GM23338 (cell line): ENCODE data around the gene GLB1L3. TPM values are rescaled to one million over a fixed set of nuclear protein-coding genes. Genes with fewer than 3 reads are reported as not detected.

Experiments
- ATAC-seq: fragments of 200-7000 bp; cut with Tn5 transposase; 3 replicates; pipeline ENCODE4 v1.9.1; 2020
- DNase-seq: peaks from one replicate; pipeline ENCODE4 v3.0.0-alpha.2; 2015; ENCODE audit warnings: low spot score
- H2AFZ ChIP-seq: fragments of 200-600 bp; sonication (generic); 2 replicates; pipeline ENCODE4 v1.8.0; 2016; ENCODE audit warnings: antibody characterized with exemption, mild to moderate bottlenecking, moderate library complexity
- H3F3A ChIP-seq: fragments of 200-600 bp; sonication (generic); replicated peaks from 2 replicates; pipeline ENCODE4 v1.8.0; 2017; ENCODE audit warnings: antibody characterized with exemption, mixed run types, low read depth
- H3K27ac ChIP-seq: fragments of 200-600 bp; sonication (generic); 2 replicates; pipeline ENCODE4 v1.6.1; 2016; ENCODE audit warnings: low read depth
- H3K27me3 ChIP-seq: fragments of 200-600 bp; sonication (generic); 2 replicates; pipeline ENCODE4 v1.8.0; 2016; ENCODE audit warnings: mild to moderate bottlenecking, mixed run types, moderate library complexity; ENCODE audit not compliant: insufficient read depth
- H3K36me3 ChIP-seq: fragments of 200-600 bp; sonication (generic); 2 replicates; pipeline ENCODE4 v1.8.0; 2016; ENCODE audit warnings: mild to moderate bottlenecking; ENCODE audit not compliant: insufficient read depth
- H3K4me1 ChIP-seq: fragments of 200-600 bp; sonication (generic); 2 replicates; pipeline ENCODE4 v1.8.0; 2016; ENCODE audit warnings: mild to moderate bottlenecking, moderate library complexity; ENCODE audit not compliant: insufficient read depth
- H3K4me2 ChIP-seq: fragments of 200-600 bp; sonication (generic); 2 replicates; pipeline ENCODE4 v1.7.1; 2017; ENCODE audit warnings: mixed run types
- H3K4me3 ChIP-seq: fragments of 200-600 bp; sonication (generic); 2 replicates; pipeline ENCODE4 v1.6.1; 2016; ENCODE audit warnings: mixed run types
- H3K79me2 ChIP-seq: fragments of 200-600 bp; sonication (generic); replicated peaks from 2 replicates; pipeline ENCODE4 v1.8.0; 2017; ENCODE audit warnings: mild to moderate bottlenecking; ENCODE audit not compliant: insufficient read depth
- H3K9me2 ChIP-seq: fragments of 200-600 bp; sonication (generic); 2 replicates; pipeline ENCODE4 v1.8.0; 2017; ENCODE audit not compliant: insufficient read depth
- H4K20me1 ChIP-seq: fragments of 200-600 bp; sonication (generic); replicated peaks from 2 replicates; pipeline ENCODE4 v1.8.0; 2017; ENCODE audit warnings: mild to moderate bottlenecking; ENCODE audit not compliant: insufficient read depth
- H3K27ac Mint-ChIP-seq: 2 replicates; pipeline ENCODE4 v1.8.0; 2020; ENCODE audit warnings: inconsistent platforms, mild to moderate bottlenecking, moderate library complexity, mixed read lengths
- H3K27me3 Mint-ChIP-seq: 3 replicates; pipeline ENCODE4 v1.8.0; 2022; ENCODE audit warnings: low read depth, mild to moderate bottlenecking, moderate library complexity, mixed read lengths, inconsistent platforms; ENCODE audit not compliant: insufficient read depth, poor library complexity
- H3K36me3 Mint-ChIP-seq: 3 replicates; pipeline ENCODE4 v1.8.0; 2021; ENCODE audit warnings: low read depth, mild to moderate bottlenecking, inconsistent platforms, moderate library complexity, mixed read lengths
- H3K4me1 Mint-ChIP-seq: 3 replicates; pipeline ENCODE4 v1.8.0; 2020; ENCODE audit warnings: mild to moderate bottlenecking, inconsistent platforms, mixed read lengths
- H3K4me3 Mint-ChIP-seq: 3 replicates; pipeline ENCODE4 v1.8.0; 2021; ENCODE audit warnings: moderate library complexity, mild to moderate bottlenecking, inconsistent platforms, mixed read lengths
- H3K9me3 Mint-ChIP-seq: 3 replicates; pipeline ENCODE4 v1.8.0; 2020; ENCODE audit warnings: moderate library complexity, mild to moderate bottlenecking, inconsistent platforms, mixed read lengths
- CREB1 ChIP-seq: fragments of 250-450 bp; sonication (Bioruptor Pico); IDR thresholded peaks from 2 replicates; pipeline ENCODE4 v1.5.0; 2020; ENCODE audit warnings: low read depth, mild to moderate bottlenecking, moderate library complexity
- ETS1 ChIP-seq: IDR thresholded peaks from 2 replicates; pipeline ENCODE4 v1.6.1; 2016; ENCODE audit warnings: antibody characterized with exemption
- EZH2 ChIP-seq: fragments of 200-600 bp; sonication (generic); IDR thresholded peaks from one replicate; pipeline ENCODE4 v1.8.0; 2017; ENCODE audit warnings: antibody characterized with exemption, mild to moderate bottlenecking, low read depth; ENCODE audit not compliant: unreplicated experiment
- EZH2phosphoT487 ChIP-seq: fragments of 200-600 bp; sonication (generic); IDR thresholded peaks from one replicate; pipeline ENCODE4 v1.8.1; 2018; ENCODE audit warnings: antibody characterized with exemption; ENCODE audit not compliant: unreplicated experiment
- NANOG ChIP-seq: IDR thresholded peaks from 2 replicates; pipeline ENCODE4 v1.6.1; 2016; ENCODE audit warnings: antibody characterized with exemption, borderline replicate concordance
- polyA plus RNA-seq: library from polyadenylated mRNA; unstranded; fragments of >200 nt; fragmentation: Nextera tagmentation; extraction: Ambion mirVana; gene quantifications from 2 replicates; pipeline ENCODE4 v1.2.1, GENCODE V29; 2016
- total RNA-seq: library from RNA; depleted of rRNA; stranded (reverse); fragments of >200 nt; shearing (Covaris generic); gene quantifications from 2 replicates; pipeline ENCODE4 v1.2.3, GENCODE V29; 2014
- TF ChIP-seq, protein P1 (sequence below): fragments of 250-450 bp; sonication (Bioruptor Pico); IDR thresholded peaks from 2 replicates; pipeline ENCODE4 v1.5.0; 2020; ENCODE audit warnings: mild to moderate bottlenecking, moderate library complexity

GLB1L3 gene
- total and polyA plus RNA-seq, 2 experiments from 2014 or later, result 28.8 to 33.1 TPM

DNA sequence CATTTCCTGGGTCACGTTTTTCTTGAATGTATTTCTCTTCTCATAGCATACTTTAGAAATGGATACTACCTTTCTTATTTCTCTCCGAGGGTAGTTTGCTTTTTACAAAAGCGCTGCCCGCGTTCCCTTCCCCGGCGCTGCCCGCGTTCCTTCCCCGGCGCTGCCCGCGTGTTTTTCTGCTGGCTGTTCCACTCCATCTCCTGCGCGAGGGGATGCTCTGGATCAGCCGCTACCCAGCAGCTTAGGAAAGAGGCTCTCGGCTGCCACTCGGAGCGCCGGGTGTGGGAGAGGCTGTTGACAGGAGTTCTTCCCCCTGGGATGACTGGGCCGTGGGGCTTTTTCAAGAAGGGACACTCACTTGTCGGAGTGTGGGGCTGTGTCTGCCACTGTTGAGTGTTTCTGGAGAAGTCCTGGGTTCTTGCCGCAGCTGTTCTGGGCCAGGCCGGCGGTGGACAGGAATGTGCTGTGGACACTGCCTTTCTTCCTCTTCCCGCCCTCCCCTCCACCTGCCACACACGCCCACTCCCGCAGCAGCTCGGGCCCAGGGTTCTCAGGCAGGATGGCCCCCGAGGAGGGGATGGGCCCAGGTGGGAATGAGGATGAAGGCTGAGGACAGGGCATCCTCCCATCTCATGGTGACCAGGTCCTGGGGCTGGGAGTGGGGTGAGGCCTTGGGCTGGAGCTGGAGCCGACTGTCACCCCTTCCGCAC, 86.2 kb downstream of the GLB1L3 start (continued):
- TF ChIP-seq, protein P1, sequence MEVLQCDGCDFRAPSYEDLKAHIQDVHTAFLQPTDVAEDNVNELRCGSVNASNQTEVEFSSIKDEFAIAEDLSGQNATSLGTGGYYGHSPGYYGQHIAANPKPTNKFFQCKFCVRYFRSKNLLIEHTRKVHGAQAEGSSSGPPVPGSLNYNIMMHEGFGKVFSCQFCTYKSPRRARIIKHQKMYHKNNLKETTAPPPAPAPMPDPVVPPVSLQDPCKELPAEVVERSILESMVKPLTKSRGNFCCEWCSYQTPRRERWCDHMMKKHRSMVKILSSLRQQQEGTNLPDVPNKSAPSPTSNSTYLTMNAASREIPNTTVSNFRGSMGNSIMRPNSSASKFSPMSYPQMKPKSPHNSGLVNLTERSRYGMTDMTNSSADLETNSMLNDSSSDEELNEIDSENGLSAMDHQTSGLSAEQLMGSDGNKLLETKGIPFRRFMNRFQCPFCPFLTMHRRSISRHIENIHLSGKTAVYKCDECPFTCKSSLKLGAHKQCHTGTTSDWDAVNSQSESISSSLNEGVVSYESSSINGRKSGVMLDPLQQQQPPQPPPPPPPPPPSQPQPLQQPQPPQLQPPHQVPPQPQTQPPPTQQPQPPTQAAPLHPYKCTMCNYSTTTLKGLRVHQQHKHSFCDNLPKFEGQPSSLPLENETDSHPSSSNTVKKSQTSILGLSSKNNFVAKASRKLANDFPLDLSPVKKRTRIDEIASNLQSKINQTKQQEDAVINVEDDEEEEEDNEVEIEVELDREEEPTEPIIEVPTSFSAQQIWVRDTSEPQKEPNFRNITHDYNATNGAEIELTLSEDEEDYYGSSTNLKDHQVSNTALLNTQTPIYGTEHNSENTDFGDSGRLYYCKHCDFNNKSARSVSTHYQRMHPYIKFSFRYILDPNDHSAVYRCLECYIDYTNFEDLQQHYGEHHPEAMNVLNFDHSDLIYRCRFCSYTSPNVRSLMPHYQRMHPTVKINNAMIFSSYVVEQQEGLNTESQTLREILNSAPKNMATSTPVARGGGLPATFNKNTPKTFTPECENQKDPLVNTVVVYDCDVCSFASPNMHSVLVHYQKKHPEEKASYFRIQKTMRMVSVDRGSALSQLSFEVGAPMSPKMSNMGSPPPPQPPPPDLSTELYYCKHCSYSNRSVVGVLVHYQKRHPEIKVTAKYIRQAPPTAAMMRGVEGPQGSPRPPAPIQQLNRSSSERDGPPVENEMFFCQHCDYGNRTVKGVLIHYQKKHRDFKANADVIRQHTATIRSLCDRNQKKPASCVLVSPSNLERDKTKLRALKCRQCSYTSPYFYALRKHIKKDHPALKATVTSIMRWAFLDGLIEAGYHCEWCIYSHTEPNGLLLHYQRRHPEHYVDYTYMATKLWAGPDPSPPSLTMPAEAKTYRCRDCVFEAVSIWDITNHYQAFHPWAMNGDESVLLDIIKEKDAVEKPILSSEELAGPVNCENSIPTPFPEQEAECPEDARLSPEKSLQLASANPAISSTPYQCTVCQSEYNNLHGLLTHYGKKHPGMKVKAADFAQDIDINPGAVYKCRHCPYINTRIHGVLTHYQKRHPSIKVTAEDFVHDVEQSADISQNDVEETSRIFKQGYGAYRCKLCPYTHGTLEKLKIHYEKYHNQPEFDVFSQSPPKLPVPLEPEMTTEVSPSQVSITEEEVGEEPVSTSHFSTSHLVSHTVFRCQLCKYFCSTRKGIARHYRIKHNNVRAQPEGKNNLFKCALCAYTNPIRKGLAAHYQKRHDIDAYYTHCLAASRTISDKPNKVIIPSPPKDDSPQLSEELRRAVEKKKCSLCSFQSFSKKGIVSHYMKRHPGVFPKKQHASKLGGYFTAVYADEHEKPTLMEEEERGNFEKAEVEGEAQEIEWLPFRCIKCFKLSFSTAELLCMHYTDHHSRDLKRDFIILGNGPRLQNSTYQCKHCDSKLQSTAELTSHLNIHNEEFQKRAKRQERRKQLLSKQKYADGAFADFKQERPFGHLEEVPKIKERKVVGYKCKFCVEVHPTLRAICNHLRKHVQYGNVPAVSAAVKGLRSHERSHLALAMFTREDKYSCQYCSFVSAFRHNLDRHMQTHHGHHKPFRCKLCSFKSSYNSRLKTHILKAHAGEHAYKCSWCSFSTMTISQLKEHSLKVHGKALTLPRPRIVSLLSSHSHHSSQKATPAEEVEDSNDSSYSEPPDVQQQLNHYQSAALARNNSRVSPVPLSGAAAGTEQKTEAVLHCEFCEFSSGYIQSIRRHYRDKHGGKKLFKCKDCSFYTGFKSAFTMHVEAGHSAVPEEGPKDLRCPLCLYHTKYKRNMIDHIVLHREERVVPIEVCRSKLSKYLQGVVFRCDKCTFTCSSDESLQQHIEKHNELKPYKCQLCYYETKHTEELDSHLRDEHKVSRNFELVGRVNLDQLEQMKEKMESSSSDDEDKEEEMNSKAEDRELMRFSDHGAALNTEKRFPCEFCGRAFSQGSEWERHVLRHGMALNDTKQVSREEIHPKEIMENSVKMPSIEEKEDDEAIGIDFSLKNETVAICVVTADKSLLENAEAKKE (CRISPR knock-in tag), result no peak
- TF ChIP-seq EZH2 (no peak), NANOG (no peak), CREB1 (CRISPR knock-in tag) (no peak)

DNA sequence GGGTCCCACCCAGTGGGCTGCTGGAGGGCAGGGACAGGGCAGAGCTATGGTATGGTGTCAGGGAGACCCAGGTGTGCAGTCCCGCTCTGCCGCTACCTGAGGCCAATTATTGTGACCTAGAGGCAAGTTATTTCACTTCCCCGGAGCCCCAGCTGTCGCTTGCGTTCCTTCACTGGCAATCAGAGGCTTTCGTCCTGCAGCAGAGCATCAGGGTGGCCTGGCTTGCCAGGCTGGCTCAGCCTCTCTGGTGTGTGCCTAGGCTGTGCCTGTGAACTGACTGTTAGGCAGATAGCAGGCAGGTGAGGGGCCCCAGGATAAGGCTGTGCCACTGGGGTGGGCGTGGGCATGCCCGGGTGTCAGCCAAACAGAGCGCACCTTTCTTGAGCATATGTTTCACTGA, 87.0 kb downstream of the GLB1L3 start:
- Histone ChIP-seq H3K4me2 (no peak overlapping the region), H4K20me1 (no peaks in the 10 kb centered on the region), H3K4me1 (no peaks in the 10 kb centered on the region), H3F3A (no peaks in the 10 kb centered on the region; the same call in 1 of the 2 replicates), H3K36me3 (no peaks in the 10 kb centered on the region), H3K4me3 (no peak overlapping the region), H3K9me2 (no peaks in the 10 kb centered on the region), H3K27me3 (0 out of 2 replicates have a peak, but pooled peaks cover 3% of the 10 kb centered on the region), H3K27ac (no peak overlapping the region), H2AFZ (no peak overlapping the region), H3K79me2 (no peaks in the 10 kb centered on the region)
- H3K27me3 Mint-ChIP-seq, result peaks cover 11% of the 10 kb centered on the region
- peaks cover 9% of the 10 kb centered on the region for H3K4me1 Mint-ChIP-seq
- 0 out of 3 replicates have a peak, but pooled peaks cover 4% of the 10 kb centered on the region for H3K9me3 Mint-ChIP-seq
- no peak for ATAC-seq
- no peak overlapping the region for H3K4me3 Mint-ChIP-seq
- H3K27ac Mint-ChIP-seq, result no peak overlapping the region
- peaks cover 3% of the 10 kb centered on the region; the same call in 2 of the 3 replicates for H3K36me3 Mint-ChIP-seq
- no peak for DNase-seq
- TF ChIP-seq EZH2phosphoT487, result no peak
- TF ChIP-seq ETS1, result no peak
- TF ChIP-seq, protein P1 (CRISPR knock-in tag), result no peak
